GM21447 (cell line): ENCODE data around the gene ZNF580.

Source experiments
- ATAC-seq: cut with Tn5 transposase; IDR thresholded peaks from one replicate; pipeline ENCODE4 v1.9.1; 2021; ENCODE audit not compliant: unreplicated experiment

The ZNF580 gene

GRCh38 chr19:55640577-55641425 is at the start of gene ZNF580:
ZNF580 (plus strand) TSS chr19:55641002; CDS start chr19:55642509, 1,507 bp downstream.
- ATAC-seq: no peak

GRCh38 chr19:55591555-55591954 is 49.2 kb upstream of the ZNF580 start:
- ATAC-seq: no peak

- no peak for ATAC-seq
Measured at GRCh38 chr19:55592391-55593090, 48.3 kb upstream of the ZNF580 start.

- ATAC-seq: no peak
Measured at GRCh38 chr19:55593096-55593772, 47.6 kb upstream of the ZNF580 start.

- no peak for ATAC-seq
Measured at GRCh38 chr19:55594996-55595545, 45.7 kb upstream of the ZNF580 start.

- ATAC-seq: no peak
Measured at GRCh38 chr19:55596304-55596703, 44.5 kb upstream of the ZNF580 start.

GRCh38 chr19:55597501-55597921 is 43.3 kb upstream of the ZNF580 start:
- ATAC-seq: no peak

- ATAC-seq: no peak
Measured at GRCh38 chr19:55598034-55598433, 42.8 kb upstream of the ZNF580 start.

GRCh38 chr19:55598719-55599467 is 41.9 kb upstream of the ZNF580 start:
- ATAC-seq: peak; percentile 52

- peak; percentile 45 for ATAC-seq
Measured at GRCh38 chr19:55599468-55599841, 41.3 kb upstream of the ZNF580 start, which contains the start of gene FIZ1. FIZ1 (minus strand) TSS chr19:55599517; CDS start chr19:55597865, 1,652 bp downstream.

- ATAC-seq: peak; percentile 43
Measured at GRCh38 chr19:55599842-55600661, 40.8 kb upstream of the ZNF580 start, which contains the start of gene ZNF524. ZNF524 (plus strand) TSS chr19:55600288; CDS start chr19:55602113, 1,825 bp downstream.

- ATAC-seq: no peak
Measured at GRCh38 chr19:55600662-55601028, 40.2 kb upstream of the ZNF580 start.

GRCh38 chr19:55601084-55601483 is 39.7 kb upstream of the ZNF580 start:
- ATAC-seq: no peak

- ATAC-seq: no peak
Measured at GRCh38 chr19:55602104-55603001, 38.4 kb upstream of the ZNF580 start.

GRCh38 chr19:55603115-55603514 is 37.7 kb upstream of the ZNF580 start:
- no peak for ATAC-seq

- ATAC-seq: no peak
Measured at GRCh38 chr19:55603581-55604292, 37.1 kb upstream of the ZNF580 start.

GRCh38 chr19:55605207-55605636 is 35.6 kb upstream of the ZNF580 start:
- peak; percentile 64 for ATAC-seq
